ENCODE measurements around the gene APBA1. TPM values are rescaled to one million over a fixed set of nuclear protein-coding genes. Genes with fewer than 3 reads are reported as not detected.

APBA1 gene
- total RNA-seq, 1 experiment from 2014 or later: 1.8 TPM

DNA sequence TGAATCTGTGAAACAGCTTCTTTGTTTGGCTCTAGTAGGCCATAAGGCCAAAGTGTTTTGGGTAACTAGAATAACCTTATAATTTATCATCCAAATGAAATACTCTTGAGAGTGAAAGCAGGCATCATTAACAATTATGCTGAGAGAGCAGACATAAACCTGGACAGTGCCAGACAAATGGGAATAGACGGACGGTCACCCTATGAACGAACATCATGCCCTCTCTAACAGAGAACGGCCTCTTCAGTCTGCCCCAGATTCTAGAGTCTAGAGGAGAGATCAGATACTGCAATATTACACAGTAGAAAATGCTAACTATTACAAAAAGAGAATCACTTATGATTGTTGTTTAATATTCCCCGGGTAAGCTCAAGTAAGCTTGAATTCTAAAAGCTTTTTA, 68.5 kb downstream of the APBA1 start:
- no peak for DNase-seq
- Histone ChIP-seq H2AK5ac (ENCODE audit: insufficient read length, low read length) (no peak overlapping the region), H2BK120ac (ENCODE audit: low read depth, low read length, poor library complexity, severe bottlenecking) (no peak overlapping the region), H2BK12ac (ENCODE audit: insufficient read length, low read depth, low read length) (no peak overlapping the region), H2BK20ac (ENCODE audit: low read depth, low read length, poor library complexity, severe bottlenecking) (no peak overlapping the region), H3T11ph (ENCODE audit: low read length) (no peak overlapping the region), H3K18ac (ENCODE audit: insufficient read length, low read depth, low read length) (no peak overlapping the region), H3K9me3 (ENCODE audit: control insufficient read depth, low read depth, low read length) (no peaks in the 10 kb centered on the region), H3K79me1 (ENCODE audit: insufficient read depth, low read depth, low read length, poor library complexity, severe bottlenecking) (no peaks in the 10 kb centered on the region), H3K9ac (ENCODE audit: extremely low read depth, insufficient read length, low read length) (no peak overlapping the region), H2BK15ac (ENCODE audit: low read depth, low read length) (no peak overlapping the region), H2AFZ (ENCODE audit: low read length) (no peak overlapping the region), H3K27ac (ENCODE audit: insufficient read length, low read depth, low read length) (no peak overlapping the region), H4K5ac (ENCODE audit: insufficient read length, low read depth, low read length) (no peak overlapping the region), H3K23ac (ENCODE audit: insufficient read length, low read depth, low read length) (no peak overlapping the region), H3K27me3 (ENCODE audit: insufficient read depth, low read length) (no peaks in the 10 kb centered on the region), H4K20me1 (ENCODE audit: control insufficient read depth, insufficient read depth, insufficient read length) (no peaks in the 10 kb centered on the region), H3K14ac (ENCODE audit: insufficient read depth, low read length) (no peak overlapping the region), H3K56ac (ENCODE audit: insufficient read length, low read depth, low read length) (no peak overlapping the region), H4K8ac (replicated peaks; ENCODE audit: insufficient read length, low read depth, low read length) (no peak overlapping the region), H3K4me2 (ENCODE audit: insufficient read depth, insufficient read length, low read length) (no peak overlapping the region), H3K79me2 (ENCODE audit: insufficient read depth, low read length) (no peaks in the 10 kb centered on the region), H3K4ac (ENCODE audit: low read depth, low read length) (no peak overlapping the region), H3K4me1 (ENCODE audit: insufficient read depth, low read length) (no peaks in the 10 kb centered on the region), H3K23me2 (ENCODE audit: insufficient read length, low read depth, low read length, poor library complexity, severe bottlenecking) (no peaks in the 10 kb centered on the region), H2BK5ac (ENCODE audit: insufficient read length, low read length) (no peak overlapping the region), H4K91ac (ENCODE audit: insufficient read length, low read depth, low read length) (no peak overlapping the region)
- H3K27ac Mint-ChIP-seq: no peak overlapping the region
- H3K27me3 Mint-ChIP-seq (ENCODE audit: low read depth): no peaks in the 10 kb centered on the region
- H3K4me3 Mint-ChIP-seq: no peak overlapping the region
- no peaks in the 10 kb centered on the region for H3K36me3 Mint-ChIP-seq (ENCODE audit: insufficient read depth in 1 of 3, low read depth in 3 of 3)
- no peaks in the 10 kb centered on the region for H3K4me1 Mint-ChIP-seq
- TF ChIP-seq, protein P1, sequence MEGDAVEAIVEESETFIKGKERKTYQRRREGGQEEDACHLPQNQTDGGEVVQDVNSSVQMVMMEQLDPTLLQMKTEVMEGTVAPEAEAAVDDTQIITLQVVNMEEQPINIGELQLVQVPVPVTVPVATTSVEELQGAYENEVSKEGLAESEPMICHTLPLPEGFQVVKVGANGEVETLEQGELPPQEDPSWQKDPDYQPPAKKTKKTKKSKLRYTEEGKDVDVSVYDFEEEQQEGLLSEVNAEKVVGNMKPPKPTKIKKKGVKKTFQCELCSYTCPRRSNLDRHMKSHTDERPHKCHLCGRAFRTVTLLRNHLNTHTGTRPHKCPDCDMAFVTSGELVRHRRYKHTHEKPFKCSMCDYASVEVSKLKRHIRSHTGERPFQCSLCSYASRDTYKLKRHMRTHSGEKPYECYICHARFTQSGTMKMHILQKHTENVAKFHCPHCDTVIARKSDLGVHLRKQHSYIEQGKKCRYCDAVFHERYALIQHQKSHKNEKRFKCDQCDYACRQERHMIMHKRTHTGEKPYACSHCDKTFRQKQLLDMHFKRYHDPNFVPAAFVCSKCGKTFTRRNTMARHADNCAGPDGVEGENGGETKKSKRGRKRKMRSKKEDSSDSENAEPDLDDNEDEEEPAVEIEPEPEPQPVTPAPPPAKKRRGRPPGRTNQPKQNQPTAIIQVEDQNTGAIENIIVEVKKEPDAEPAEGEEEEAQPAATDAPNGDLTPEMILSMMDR (conservative IDR thresholded peaks at IDR 0.05): no peak
- no CpG with 5 or more reads among the region's 5 CpGs for WGBS (ENCODE audit: extremely low coverage, insufficient read length, low lambda C conversion rate)
- H3K9me3 Mint-ChIP-seq: no peaks in the 10 kb centered on the region

All from H9 (cell line).